Activated gamma-delta T cell (primary cell): Measurements from ENCODE around the gene DYRK1A.
A peak's percentile ranks its signal among the peaks of the same experiment; 100 is the strongest.

Experiments used
- DNase-seq: peaks from one replicate; lab custom pipeline; 2025; lab: John Stamatoyannopoulos, UW

DYRK1A gene

DNA sequence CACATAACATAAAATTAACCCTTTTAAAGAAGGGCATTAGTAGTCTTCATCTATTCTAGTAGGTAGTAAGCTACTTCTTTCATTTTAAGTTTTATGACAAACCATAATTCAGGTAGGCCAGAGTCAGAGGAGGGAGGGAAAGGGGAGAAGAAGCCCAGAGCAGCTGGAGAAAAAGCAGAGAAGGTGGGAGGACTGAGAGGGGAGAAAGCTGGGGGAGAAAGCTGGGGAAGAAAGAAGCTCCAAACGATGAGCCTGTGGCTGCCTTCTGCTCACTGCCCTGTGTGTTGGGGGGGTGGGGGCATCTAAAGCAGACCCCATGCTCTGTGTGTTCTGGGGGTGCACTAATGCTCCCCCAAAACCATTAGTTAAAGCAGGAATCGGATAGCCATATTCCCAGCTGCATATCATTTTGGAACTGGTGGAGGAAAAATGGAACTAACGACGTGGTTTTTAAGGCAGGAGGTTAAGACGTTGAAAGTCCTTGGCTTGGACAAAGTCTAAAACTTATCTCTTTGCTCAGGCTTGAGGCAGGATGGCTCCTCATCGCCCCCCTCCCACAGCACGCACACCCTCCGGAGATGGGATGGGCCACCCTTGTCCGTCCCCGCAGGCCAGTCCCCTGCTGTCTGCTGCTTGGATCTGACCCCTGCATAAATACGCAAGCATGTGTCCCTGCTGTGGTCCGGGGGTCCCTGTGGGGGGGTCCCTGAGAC lies 184.2 kb downstream of the DYRK1A start:
- DNase-seq = no peak

DNA sequence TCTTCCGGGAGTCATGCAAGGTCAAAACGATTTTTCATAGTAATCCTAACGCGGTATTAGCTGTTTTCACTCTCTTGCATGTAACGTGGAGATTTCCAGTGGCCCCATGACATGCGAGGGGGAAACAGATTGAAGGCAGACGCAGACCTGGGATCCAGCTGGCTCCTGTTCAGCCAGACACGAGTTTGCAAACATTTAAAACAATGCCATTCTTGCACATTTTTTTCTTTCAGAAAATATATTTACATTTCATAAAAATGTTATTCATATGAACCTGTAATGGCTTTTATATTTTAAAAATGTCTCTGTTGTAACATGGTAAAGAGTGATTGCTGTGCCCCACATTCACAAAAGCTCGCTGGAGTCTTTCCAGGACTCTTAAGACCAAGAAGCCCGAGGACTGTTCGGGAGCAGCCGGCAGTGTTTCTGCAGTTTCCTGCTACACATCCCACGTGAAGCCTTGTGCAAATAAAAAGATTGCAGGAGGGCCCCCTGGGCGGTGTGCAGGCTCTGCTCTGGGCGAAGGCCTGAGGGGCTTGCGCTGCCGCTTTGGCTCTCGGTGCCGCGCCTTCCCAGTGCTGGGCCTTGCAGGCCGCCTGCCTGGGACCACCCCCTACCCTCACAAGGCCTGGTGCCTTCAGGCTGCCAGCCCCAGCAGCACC lies 184.9 kb downstream of the DYRK1A start:
- no peak for DNase-seq

DNA sequence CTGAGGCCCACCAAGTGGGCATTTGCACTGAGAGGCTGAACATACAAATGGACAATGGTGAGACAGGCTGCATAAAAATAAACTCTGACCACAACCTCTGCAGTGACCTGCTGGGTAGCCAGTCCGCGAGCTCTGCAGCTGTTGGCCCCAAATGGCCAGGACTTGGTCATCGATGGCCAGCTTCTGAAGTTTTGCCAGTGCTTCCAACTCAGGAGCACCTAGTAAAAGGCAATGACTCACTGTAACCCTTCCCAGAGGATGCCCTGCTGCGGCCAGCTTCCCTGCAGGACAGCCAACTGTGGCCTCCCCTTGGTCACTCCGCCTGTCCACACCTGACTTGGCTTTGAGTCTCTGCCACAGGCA lies 185.4 kb downstream of the DYRK1A start:
- no peak for DNase-seq

DNA sequence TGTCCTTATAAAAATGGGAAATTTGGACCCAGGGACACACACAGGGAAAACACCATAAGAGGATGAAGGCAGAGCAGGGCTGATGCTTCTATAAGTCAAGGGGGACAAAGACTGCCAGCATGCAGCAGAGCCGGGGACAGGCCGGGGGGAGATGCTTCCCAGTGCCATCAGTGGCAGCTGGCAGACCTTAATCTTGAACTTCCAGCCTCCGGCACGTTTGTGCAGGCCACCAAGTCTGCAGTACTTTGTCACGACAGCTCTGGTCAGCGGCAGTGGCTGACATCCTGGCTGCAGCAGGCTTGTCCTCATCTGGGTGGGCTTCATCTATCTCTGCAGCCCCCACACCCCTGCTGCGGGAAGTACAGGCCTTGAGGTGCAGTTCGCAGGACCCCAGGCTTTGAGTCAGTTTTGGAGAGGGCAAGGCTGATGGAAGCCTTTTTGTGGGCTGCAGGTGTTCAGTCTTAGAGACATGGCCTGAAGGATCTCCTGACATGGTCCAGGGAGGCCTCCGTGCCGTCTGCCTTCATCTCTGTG lies 186.0 kb downstream of the DYRK1A start:
- DNase-seq = no peak

DNA sequence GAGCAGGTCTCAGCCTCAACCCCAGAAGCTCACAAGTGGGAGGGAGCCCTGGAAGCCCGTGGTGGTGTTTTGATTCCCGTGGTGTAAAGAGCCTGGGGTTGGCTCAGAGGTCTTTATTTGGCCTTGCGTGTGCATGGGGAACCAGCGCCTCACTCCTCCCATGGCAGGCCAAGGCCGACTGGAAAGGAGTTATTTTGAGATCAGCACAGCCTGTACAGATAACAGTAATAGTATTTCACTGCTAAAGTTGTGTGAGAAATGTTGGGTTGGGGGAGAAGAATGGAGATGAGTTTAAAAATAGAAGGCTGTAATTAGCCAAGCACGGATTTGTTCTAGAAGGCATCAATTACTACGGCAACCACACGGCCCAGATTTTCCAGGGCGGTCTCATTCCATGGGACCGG lies 186.5 kb downstream of the DYRK1A start:
- no peak for DNase-seq

DNA sequence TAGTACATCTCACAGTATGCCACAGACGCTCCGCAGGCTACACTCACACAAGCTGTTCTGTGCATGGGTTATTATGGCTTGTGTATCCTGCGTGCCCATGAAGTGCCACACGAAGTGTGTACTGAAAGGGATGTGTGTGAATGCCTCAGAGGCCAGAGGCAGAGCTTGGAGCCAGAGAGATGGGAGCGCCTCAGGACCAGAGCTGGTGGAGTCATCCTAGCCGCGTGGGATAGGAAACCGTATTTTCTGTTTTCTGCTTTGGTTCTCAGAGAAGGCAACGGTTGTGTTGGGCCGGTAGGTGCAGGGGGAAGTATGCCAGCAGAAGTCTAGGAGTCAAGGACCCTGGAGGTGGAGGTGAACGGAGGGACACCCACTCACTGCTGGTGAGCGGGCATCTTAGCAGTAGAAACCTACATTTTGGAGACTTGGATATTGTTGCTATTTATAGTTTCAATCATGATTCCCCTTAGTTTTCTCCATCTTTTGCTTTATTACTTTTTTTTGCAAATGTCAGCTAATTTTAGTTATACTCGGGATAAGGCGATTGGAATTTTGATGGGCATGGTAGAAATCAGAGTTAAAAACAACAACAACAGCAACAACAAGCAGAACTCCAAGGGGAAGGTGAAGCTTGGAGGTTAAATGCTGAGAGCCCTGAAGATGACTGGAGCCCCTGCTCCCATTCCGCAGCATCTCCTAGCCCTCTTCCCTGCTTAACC lies 188.2 kb downstream of the DYRK1A start:
- DNase-seq = no peak

DNA sequence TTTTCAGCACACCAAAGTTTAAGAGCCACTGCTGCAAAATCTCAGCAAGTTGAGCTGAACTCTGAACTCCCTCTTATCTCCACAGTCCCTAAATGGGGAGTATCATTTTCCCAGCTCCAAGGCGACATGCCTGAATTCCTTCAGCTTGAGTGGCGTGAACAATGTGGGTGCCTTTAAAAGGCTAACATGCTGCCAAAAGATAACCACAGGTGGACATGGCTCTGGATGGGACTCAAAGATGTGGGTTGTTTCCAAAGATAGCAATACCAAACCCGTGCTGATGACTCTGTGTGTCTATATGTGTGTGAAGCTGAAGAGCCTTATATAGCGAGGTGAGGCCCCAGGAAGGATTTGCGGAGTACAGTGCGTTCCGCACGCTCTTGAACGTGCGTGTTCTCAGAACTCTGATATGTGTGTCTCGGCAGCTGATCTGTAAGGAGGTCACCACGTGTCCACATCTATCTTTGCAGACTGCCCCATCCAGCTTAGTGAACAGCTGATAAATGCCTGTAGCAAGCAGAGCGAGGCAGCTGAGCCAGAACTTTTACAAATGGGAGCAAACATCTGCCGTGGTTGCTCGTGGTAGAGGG lies 189.2 kb downstream of the DYRK1A start:
- no peak for DNase-seq

DNA sequence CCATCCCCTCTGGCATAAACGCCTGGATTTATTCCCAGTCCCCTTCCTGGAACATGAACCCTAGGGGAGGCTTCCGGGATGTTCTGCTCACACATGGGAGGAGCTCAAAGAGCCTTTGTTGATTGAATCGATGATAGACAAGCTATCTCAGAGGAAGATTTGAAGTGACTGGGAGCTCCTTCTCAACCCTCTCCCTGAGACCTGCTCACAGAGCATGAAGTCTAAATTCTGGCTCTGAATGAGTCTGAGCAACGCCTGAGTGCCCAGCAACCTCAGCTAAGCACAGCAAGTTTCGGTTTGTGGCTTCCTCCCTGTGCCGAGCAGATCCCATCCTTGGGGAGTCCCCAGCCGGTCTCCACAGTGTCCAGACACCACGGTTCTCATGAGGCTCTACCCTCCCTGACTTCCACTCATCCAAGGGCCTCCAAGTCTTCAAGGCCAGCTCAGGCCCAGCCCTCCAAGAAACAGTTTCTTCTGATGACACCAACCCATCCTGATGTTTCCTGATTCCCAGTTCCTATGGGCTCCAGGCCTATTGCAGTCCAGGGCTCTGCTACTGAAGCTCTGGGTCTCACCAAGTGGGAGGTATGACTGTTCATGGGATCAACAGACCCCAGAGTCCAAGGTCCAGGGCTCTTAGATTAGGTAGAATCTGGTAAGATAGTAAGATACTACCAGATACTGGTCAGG lies 190.8 kb downstream of the DYRK1A start:
- DNase-seq = no peak

DNA sequence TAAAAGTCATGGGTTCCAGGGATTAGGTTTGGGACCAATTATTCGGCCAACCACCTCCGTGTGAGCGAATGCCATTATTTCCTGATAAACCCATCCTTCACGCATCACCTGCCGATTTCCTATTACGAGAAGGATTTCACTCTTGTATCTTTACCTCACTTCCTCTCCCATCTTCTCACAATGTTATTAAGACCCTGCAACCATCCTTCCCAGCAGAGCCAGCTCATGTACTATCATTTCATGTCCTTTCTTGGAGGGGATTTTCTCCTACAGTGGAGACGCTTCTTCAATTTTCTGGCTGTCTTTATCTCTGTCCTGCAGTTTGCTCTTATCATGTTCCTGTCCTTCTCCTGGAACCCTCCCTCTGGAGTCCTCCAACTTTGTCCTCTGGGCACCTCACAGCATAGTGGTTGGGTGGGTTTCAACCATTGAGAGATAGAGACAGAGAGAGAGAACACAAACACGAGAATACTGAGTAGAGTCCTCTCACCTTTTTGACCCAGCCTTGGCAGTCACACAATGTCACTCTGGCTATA lies 192.2 kb downstream of the DYRK1A start:
- no peak for DNase-seq

DNA sequence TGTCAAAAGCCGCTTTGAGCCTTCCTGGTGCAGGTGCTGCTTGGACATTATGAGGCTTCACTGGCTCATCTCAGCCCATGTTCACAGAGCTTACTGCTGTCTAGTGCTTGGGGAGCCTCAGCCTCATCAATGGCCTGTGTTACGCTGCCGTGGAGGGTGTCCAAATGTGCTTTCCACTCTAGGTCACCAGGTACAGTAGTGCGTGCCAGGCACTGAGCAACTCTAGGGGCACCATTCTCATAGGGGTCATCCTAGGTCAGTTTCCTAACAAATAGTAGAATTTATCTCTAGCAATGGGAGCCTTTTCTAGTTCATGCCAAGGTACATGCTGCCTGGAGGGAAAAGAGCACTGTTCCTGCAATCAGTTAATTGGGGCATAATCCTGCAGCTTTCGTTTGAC lies 193.8 kb downstream of the DYRK1A start:
- no peak for DNase-seq

DNA sequence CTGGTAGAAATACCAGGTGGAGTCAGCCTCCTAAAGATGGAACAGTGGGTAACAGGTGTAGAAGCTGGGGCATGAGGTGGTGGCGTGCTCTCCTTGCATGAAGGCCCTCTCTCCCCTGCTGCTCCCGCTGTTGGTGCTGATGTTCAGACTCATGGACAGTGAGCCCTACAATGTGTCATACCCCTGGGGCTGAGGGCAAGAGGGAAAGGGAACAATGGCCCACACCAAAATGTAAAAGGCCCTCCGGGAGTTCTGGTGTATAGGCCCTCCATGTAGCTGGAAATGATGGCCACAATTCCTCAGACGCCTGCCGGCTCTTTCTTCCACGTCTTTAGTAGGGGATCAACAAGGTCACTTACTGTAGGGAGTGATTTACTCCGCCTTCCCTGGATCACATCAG lies 194.9 kb downstream of the DYRK1A start:
- no peak for DNase-seq

DNA sequence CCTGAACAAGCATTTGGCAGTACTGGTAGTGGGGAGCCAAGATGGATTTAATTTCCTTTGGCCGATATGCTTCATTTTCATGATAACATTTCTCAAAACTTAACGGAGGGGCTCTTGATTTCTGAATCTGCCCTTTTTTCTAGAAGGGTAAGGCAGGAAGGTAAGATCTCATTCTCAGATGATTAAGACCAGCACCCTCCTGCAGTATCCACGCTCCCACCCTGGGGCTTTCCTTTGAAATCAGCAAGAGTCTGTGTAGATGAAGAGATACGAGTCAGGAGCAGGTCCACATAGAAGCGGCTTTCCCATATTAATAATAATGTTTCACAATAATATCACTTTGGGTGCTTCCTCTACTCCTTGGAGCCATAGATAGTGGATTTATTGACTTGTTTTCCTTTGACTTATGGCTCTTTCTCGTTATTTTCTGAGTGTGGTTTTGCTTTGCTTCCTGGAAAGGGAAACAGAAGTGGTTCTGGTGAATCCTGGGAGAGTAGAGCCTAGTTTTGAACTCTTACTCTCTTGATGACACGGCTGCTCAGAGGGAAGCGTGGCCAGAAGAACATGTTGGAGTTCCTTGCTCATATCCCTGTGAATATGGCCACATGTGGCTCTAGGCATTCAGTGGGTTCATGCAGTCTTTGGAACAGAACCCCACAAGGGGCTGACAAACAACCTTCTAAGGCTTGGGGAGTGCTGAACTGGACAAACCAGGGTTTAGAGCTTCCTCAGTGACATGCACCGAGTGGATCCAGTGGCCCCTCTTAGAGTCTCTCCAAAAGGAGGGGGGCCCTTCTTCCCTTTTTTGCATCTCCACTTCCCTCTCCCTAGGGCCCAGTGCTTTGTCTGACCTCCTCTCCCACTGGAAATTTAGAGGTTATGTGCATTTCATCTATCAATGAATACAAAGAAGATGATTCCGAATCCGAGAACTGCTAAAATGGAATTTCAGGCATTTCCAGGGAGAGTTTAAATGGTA lies 195.7 kb downstream of the DYRK1A start:
- DNase-seq = no peak

DNA sequence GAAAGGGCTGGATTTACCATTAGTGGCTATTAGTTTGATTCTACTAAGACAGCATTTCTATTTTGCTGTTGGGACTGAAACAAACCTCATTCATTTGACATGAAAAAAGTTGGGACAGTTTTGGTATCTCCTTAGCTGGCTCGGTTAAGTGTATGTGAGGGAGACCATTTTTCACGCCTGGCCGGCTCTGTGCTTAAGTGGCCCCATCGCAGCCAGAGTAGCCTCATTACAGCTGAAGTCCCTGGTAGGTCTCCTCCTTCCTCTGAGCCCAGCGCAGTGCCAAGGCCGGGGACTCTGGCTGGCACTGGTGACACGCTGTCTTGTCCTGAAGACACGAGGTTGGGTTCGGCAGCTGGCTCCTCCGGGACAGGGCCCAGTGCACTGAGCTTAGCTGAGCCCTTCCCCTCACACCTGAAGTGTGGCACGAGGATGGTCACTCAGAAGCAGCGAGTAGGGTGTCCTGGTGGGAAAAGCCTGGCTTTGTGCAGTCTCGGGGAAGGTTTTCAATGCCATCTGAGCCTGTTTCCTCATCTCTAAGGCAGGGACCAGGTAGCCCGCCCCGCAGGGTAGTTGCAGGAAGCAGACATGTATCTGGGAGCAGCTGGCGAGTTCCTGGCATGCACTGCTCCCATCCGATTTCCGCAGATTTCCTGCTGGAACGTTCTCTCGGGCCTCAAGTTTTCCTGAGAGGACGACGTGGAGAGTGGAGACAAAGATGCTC lies 196.5 kb downstream of the DYRK1A start:
- no peak for DNase-seq

DNA sequence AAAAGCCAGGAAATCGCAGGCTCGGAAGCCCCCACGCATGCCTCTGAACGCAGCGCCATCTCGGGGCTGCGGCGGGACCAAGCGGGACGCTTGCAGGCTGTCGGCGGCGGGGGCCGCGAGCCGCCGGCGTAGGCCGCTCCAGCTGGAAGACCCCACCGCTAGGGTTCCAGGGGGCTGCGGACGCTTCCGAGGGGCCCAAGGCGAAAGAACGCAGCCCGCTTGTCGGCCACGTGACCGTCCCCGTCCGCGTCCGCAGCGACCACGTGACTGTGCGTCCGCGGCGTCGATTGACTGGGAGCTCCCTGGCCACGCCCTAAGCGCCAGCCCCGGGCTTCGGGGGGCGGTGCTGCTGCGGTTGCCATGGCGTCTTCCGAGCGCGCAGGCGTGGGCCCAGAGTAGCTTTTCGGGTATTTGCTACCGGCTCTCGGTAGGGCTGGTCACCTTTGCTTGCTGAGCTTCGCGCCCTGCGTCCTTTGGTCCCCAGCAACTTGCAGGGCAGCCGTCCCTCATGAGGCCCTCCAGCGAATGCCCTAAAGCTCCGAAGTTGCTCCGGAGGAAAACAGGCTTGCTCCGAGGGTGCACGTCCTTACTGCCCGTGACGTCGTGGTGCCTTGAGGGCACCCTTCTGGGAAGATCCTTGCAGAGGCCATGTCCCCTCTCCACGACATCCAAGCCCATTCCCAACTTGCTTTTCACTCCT lies 197.2 kb downstream of the DYRK1A start:
- DNase-seq = peak; percentile 94

DNA sequence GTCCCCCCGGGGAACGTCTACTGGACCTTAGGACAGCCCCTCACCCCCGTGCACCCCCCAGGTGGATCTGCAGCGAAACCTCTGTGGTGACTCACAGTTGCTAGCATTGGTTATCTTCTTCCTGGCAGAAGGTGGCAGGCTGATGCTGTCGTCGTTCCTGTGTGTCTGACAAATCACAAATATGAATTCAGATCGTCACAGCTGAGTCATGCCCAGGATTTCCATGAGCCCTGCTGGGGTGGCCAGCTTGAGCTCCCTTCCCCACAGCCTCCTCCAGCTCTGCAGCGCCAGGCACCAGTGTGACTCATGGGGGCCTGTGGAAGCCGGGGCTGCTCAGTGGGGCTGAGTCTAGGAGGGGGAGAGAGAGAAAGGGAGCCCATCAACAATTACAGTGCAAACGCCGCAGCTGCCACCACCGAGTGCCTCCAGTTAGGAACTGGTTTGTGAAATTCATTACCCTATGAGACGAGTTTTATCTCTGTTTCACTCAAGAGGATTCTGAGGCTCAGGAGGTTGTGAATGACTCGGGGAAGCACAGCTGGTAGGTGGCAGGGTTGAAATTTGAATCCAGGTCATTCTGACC lies 197.9 kb downstream of the DYRK1A start:
- DNase-seq = peak; percentile 66

DNA sequence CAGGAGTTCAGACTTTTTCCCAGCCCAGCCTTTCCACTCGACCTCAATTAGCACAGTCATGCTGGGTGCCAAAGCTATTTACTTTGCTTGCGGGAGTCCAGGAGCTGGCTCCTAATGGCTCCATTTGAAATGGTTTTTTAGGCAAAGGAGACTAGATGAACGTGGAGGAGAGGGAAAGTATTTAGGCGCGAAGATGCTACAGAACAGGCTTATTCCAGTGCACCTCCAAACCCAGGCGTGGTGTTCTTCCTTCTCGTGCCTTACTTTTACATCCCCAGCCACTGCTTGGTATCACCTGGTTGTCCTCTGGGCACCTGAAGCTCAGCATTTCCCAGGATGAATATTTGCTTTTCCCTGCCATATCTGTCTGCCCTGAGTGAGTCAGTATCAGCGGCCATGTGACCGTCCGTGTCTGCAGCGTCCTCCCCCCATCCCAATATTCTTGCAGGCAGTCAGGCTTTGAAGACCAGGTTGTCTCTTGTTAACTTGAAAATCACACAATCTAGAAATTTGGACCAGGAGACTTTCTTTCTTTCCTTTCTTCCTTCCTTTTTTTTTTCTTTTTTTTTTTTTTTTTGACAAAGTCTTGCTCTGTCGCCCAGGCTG lies 198.5 kb downstream of the DYRK1A start:
- DNase-seq = no peak

DNA sequence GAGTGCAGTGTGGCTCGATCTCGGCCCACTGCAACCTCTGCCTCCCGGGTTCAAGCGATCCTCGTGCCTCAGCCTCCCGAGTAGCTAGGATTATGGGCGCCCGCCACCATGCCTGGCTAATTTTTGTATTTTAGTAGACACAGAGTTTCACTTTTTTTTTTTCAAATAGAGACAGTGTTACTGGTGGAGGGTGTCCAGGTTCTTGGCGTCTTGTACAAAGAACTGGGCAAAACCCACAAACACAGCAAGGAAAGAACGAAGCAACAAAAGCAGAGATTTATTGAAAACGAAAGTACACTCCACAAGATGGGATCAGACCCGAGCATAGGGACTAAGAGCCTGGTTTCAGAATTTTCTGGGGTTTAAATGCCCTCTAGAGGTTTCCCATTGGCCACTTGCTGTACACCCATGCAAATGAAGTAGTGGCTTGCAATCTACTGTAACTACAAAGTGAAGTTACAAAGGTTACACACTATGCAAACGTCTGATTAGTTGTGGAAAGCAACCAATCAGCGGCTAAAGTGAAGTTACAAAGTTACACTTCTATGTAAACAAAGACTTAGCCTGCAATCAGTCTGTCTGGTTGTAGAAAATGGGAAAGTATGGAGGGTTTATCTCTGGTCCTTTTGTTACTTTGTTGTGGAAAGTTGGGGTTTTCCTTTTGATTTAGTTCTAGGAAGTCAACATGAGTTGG lies 199.1 kb downstream of the DYRK1A start:
- no peak for DNase-seq
